HCT116 (cell line): Measurements from ENCODE around the gene UTP11. TPM values are rescaled to one million over a fixed set of nuclear protein-coding genes. Genes with fewer than 3 reads are reported as not detected.

Source experiments
- ATAC-seq: fragments of 200-7000 bp; cut with Tn5 transposase; 2 replicates; pipeline ENCODE4 v1.9.1; 2020; ENCODE audit warnings: mild to moderate bottlenecking, moderate library complexity
- BruUV-seq: library from RNA; stranded (reverse); fragments of 400-500 nt; replicated peaks from 2 replicates; lab custom pipeline; 2021; lab: Mats Ljungman, UMichigan
- CTCF ChIA-PET: fragments of 300-600 bp; sonication (Branson Sonifier 250); formaldehyde crosslinking; loops from one replicate; lab custom pipeline; 2021; ENCODE audit warnings: antibody characterized with exemption; lab: Charles Lee
- POLR2A ChIA-PET: fragments of 300-600, 350-600 bp; sonication (Branson Sonifier 250); formaldehyde crosslinking; loops from one replicate; lab custom pipeline; 2021; ENCODE audit warnings: antibody characterized with exemption; lab: Charles Lee
- RAD21 ChIA-PET, 2 experiments: fragments of 300-600 bp; sonication (Branson Sonifier 250); formaldehyde crosslinking; loops; one replicate each; lab custom pipeline; 2023; ENCODE audit warnings: low total read pairs in 2 of 2; ENCODE audit not compliant: uncharacterized antibody in 2 of 2, unreplicated experiment in 2 of 2, low non-redundant PET in 1 of 2; lab: Charles Lee
- DNase-seq: peaks from one replicate; pipeline ENCODE4 v3.0.0-alpha.2; 2010; ENCODE audit warnings: low read depth, low spot score
- H2AFZ ChIP-seq: fragments of 200-600 bp; shearing (Covaris generic), sonication (generic); 2 replicates; pipeline ENCODE4 v1.6.1; 2017; ENCODE audit warnings: low read depth, mixed run types, mixed read lengths, antibody characterized with exemption, low read length; ENCODE audit not compliant: poor library complexity, severe bottlenecking
- H3K27ac ChIP-seq: 2 replicates; pipeline ENCODE4 v1.5.1; 2012; ENCODE audit warnings: low read depth, low read length
- H3K27me3 ChIP-seq: fragments of 200-600 bp; sonication (generic); 2 replicates; pipeline ENCODE4 v1.6.1; 2016; ENCODE audit warnings: mixed run types, low read length, mixed read lengths; ENCODE audit not compliant: insufficient read depth
- H3K36me3 ChIP-seq, 2 experiments: fragments of 200-500 bp in 1 of 2; fragments of 200-600 bp in 1 of 2; sonication (Bioruptor generic) in 1 of 2; sonication (generic) in 1 of 2; 2 replicates each; pipeline versions ENCODE4 v1.5.1 to v1.6.1; 2014 to 2016; ENCODE audit warnings: low read length in 2 of 2, inconsistent platforms in 1 of 2, mixed read lengths in 1 of 2, mixed run types in 1 of 2; ENCODE audit not compliant: insufficient read depth in 2 of 2, control insufficient read depth in 1 of 2
- H3K4me1 ChIP-seq, 2 experiments: fragments of 200-600 bp in 1 of 2; sonication (generic) in 1 of 2; 2 replicates each; pipeline versions ENCODE4 v1.5.1 to v1.6.1; 2012 to 2017; ENCODE audit warnings: low read length in 2 of 2, inconsistent platforms in 1 of 2, mild to moderate bottlenecking in 1 of 2, mixed read lengths in 1 of 2, mixed run types in 1 of 2, moderate library complexity in 1 of 2; ENCODE audit not compliant: insufficient read depth in 2 of 2, control insufficient read depth in 1 of 2
- H3K4me2 ChIP-seq: fragments of 200-600 bp; sonication (generic); 2 replicates; pipeline ENCODE4 v1.6.1; 2017; ENCODE audit warnings: mixed run types, low read length, mixed read lengths
- H3K4me3 ChIP-seq, 2 experiments: fragments of 200-600 bp in 1 of 2; sonication (generic) in 1 of 2; replicated peaks in 1 of 2; 2 replicates each; pipeline ENCODE4 v1.5.1; 2011 to 2016; ENCODE audit warnings: low read length in 2 of 2, control low read depth in 1 of 2, low read depth in 1 of 2, mild to moderate bottlenecking in 1 of 2, mixed read lengths in 1 of 2, mixed run types in 1 of 2
- H3K79me2 ChIP-seq: fragments of 200-600 bp; sonication (generic); 2 replicates; pipeline ENCODE4 v1.6.1; 2017; ENCODE audit warnings: mild to moderate bottlenecking, mixed run types, low read length, moderate library complexity, mixed read lengths; ENCODE audit not compliant: insufficient read depth
- H3K9ac ChIP-seq: fragments of 200-600 bp; sonication (generic); 2 replicates; pipeline ENCODE4 v1.6.1; 2016; ENCODE audit warnings: low read length, mixed read lengths
- H3K9me2 ChIP-seq: fragments of 200-600 bp; sonication (generic), shearing (Covaris generic); 2 replicates; pipeline ENCODE4 v1.6.1; 2017; ENCODE audit warnings: mixed run types, mild to moderate bottlenecking, moderate library complexity; ENCODE audit not compliant: insufficient read depth
- H3K9me3 ChIP-seq, 2 experiments: fragments of 200-500 bp in 1 of 2; fragments of 200-600 bp in 1 of 2; sonication (Bioruptor generic) in 1 of 2; sonication (generic) in 1 of 2; 2 replicates each; pipeline ENCODE4 v1.6.1; 2014 to 2017; ENCODE audit warnings: low read length in 2 of 2, mixed read lengths in 2 of 2, inconsistent platforms in 1 of 2, low read depth in 1 of 2, mild to moderate bottlenecking in 1 of 2, mixed run types in 1 of 2, moderate library complexity in 1 of 2; ENCODE audit not compliant: control insufficient read depth in 1 of 2, insufficient read depth in 1 of 2
- H4K20me1 ChIP-seq: fragments of 200-600 bp; sonication (generic), shearing (Covaris generic); 2 replicates; pipeline ENCODE4 v1.6.1; 2017; ENCODE audit warnings: mixed run types, mild to moderate bottlenecking, moderate library complexity; ENCODE audit not compliant: insufficient read depth
- CBX3 ChIP-seq: IDR thresholded peaks from 2 replicates; pipeline ENCODE4 v1.6.1; 2012; ENCODE audit warnings: low read depth
- EZH2phosphoT487 ChIP-seq: fragments of 200-600 bp; IDR thresholded peaks from 2 replicates; pipeline ENCODE4 v1.6.1; 2018; ENCODE audit warnings: antibody characterized with exemption, borderline replicate concordance
- FOSL1 ChIP-seq: IDR thresholded peaks from 2 replicates; pipeline ENCODE4 v1.6.1; 2012; ENCODE audit warnings: low read depth
- JUND ChIP-seq: IDR thresholded peaks from 2 replicates; pipeline ENCODE4 v1.6.1; 2012
- MAX ChIP-seq: IDR thresholded peaks from 2 replicates; pipeline ENCODE4 v1.6.1; 2012
- POLR2A ChIP-seq: IDR thresholded peaks from 2 replicates; pipeline ENCODE4 v1.7.0; 2011; ENCODE audit warnings: borderline replicate concordance; ENCODE audit not compliant: insufficient read depth, insufficient read length; ENCODE audit errors: extremely low read depth
- POLR2AphosphoS5 ChIP-seq: IDR thresholded peaks from 2 replicates; pipeline ENCODE4 v1.6.1; 2011; ENCODE audit warnings: mild to moderate bottlenecking, low read depth, low read length, moderate library complexity
- RAD21 ChIP-seq: IDR thresholded peaks from 2 replicates; pipeline ENCODE4 v1.6.1; 2012; ENCODE audit warnings: low read depth, mild to moderate bottlenecking
- SIN3A ChIP-seq: IDR thresholded peaks from 2 replicates; pipeline ENCODE4 v1.6.1; 2012; ENCODE audit warnings: low read depth
- SP1 ChIP-seq: IDR thresholded peaks from 2 replicates; pipeline ENCODE4 v1.6.1; 2012; ENCODE audit warnings: low read depth
- SRF ChIP-seq: IDR thresholded peaks from 2 replicates; pipeline ENCODE4 v1.6.1; 2012; ENCODE audit warnings: low read depth
- TCF7L2 ChIP-seq: IDR thresholded peaks from 2 replicates; pipeline ENCODE4 v1.7.0; 2011; ENCODE audit warnings: borderline replicate concordance, inconsistent platforms; ENCODE audit not compliant: insufficient read depth, insufficient read length; ENCODE audit errors: extremely low read depth
- YY1 ChIP-seq: IDR thresholded peaks from 2 replicates; pipeline ENCODE4 v1.6.1; 2011; ENCODE audit warnings: low read length, low read depth, moderate library complexity, mild to moderate bottlenecking; ENCODE audit not compliant: insufficient replicate concordance; ENCODE audit errors: extremely low read depth
- ZNF274 ChIP-seq: fragments of 200-500 bp; sonication (Bioruptor generic); IDR thresholded peaks from 2 replicates; pipeline ENCODE4 v1.6.1; 2014; ENCODE audit warnings: mild to moderate bottlenecking, low read depth, low read length, inconsistent platforms
- intact Hi-C: fragments of 100-400 bp; cut with micrococcal nuclease; formaldehyde crosslinking; loops from 2 replicates; pipeline ENCODE4 v1.10.0; 2022
- total RNA-seq: library from RNA; stranded (reverse); gene quantifications from one replicate; pipeline ENCODE4 v1.2.1, GENCODE V29; 2021; ENCODE audit not compliant: unreplicated experiment
- TF ChIP-seq, protein P1 (sequence below): IDR thresholded peaks from 2 replicates; pipeline ENCODE4 v1.6.1; 2012; ENCODE audit warnings: low read depth
- TF ChIP-seq, protein P2 (sequence below): IDR thresholded peaks from 2 replicates; pipeline ENCODE4 v1.6.1; 2012
- TF ChIP-seq, protein P3 (sequence below), 3 experiments: fragments of 200-600 bp in 1 of 3; sonication (generic) in 1 of 3; IDR thresholded peaks in 2 of 3; conservative IDR thresholded peaks in 1 of 3; 2 replicates each; pipeline ENCODE4 v1.5.1; 2012 to 2017; ENCODE audit warnings: low read depth in 2 of 3, low read length in 2 of 3, antibody characterized with exemption in 1 of 3, borderline replicate concordance in 1 of 3, control low read depth in 1 of 3, mild to moderate bottlenecking in 1 of 3, mixed read lengths in 1 of 3, mixed run types in 1 of 3, moderate library complexity in 1 of 3; ENCODE audit not compliant: insufficient read depth in 1 of 3

UTP11 gene
- total RNA-seq, 1 experiment from 2014 or later = 47.5 TPM

GRCh38 chr1:38061883-38062328 is 49.4 kb downstream of the UTP11 start:
- no peak for ATAC-seq
- RAD21 ChIA-PET = no interaction called here
- H3K4me1 ChIP-seq = peaks cover 12 to 27% of the 10 kb centered on the region in 2 experiments
- no peak for TF ChIP-seq RAD21
- no peak for TF ChIP-seq TCF7L2
- no peak for TF ChIP-seq POLR2AphosphoS5
- TF ChIP-seq, protein P1, sequence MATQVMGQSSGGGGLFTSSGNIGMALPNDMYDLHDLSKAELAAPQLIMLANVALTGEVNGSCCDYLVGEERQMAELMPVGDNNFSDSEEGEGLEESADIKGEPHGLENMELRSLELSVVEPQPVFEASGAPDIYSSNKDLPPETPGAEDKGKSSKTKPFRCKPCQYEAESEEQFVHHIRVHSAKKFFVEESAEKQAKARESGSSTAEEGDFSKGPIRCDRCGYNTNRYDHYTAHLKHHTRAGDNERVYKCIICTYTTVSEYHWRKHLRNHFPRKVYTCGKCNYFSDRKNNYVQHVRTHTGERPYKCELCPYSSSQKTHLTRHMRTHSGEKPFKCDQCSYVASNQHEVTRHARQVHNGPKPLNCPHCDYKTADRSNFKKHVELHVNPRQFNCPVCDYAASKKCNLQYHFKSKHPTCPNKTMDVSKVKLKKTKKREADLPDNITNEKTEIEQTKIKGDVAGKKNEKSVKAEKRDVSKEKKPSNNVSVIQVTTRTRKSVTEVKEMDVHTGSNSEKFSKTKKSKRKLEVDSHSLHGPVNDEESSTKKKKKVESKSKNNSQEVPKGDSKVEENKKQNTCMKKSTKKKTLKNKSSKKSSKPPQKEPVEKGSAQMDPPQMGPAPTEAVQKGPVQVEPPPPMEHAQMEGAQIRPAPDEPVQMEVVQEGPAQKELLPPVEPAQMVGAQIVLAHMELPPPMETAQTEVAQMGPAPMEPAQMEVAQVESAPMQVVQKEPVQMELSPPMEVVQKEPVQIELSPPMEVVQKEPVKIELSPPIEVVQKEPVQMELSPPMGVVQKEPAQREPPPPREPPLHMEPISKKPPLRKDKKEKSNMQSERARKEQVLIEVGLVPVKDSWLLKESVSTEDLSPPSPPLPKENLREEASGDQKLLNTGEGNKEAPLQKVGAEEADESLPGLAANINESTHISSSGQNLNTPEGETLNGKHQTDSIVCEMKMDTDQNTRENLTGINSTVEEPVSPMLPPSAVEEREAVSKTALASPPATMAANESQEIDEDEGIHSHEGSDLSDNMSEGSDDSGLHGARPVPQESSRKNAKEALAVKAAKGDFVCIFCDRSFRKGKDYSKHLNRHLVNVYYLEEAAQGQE = no peak
- no peak for TF ChIP-seq YY1
- TF ChIP-seq ZNF274 = no peak
- no peak for TF ChIP-seq FOSL1
- TF ChIP-seq, protein P2, sequence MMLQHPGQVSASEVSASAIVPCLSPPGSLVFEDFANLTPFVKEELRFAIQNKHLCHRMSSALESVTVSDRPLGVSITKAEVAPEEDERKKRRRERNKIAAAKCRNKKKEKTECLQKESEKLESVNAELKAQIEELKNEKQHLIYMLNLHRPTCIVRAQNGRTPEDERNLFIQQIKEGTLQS = no peak
- TF ChIP-seq SRF = no peak
- no peak for TF ChIP-seq POLR2A
- TF ChIP-seq JUND = no peak
- TF ChIP-seq EZH2phosphoT487 = no peak
- no peak for TF ChIP-seq SP1
- TF ChIP-seq SIN3A = no peak
- TF ChIP-seq, protein P3, sequence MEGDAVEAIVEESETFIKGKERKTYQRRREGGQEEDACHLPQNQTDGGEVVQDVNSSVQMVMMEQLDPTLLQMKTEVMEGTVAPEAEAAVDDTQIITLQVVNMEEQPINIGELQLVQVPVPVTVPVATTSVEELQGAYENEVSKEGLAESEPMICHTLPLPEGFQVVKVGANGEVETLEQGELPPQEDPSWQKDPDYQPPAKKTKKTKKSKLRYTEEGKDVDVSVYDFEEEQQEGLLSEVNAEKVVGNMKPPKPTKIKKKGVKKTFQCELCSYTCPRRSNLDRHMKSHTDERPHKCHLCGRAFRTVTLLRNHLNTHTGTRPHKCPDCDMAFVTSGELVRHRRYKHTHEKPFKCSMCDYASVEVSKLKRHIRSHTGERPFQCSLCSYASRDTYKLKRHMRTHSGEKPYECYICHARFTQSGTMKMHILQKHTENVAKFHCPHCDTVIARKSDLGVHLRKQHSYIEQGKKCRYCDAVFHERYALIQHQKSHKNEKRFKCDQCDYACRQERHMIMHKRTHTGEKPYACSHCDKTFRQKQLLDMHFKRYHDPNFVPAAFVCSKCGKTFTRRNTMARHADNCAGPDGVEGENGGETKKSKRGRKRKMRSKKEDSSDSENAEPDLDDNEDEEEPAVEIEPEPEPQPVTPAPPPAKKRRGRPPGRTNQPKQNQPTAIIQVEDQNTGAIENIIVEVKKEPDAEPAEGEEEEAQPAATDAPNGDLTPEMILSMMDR (IDR thresholded peaks at IDR 0.05 in 2 of 3, conservative IDR thresholded peaks at IDR 0.05 in 1 of 3; ENCODE audit: borderline replicate concordance in 1 of 3, insufficient read depth in 1 of 3, low read depth in 2 of 3, low read length in 2 of 3) = no peak
- TF ChIP-seq CBX3 = no peak
- no peak for TF ChIP-seq MAX
- TF ChIP-seq, all 23 proteins: peak for 0
- Histone ChIP-seq H3K9ac (no peak overlapping the region), H4K20me1 (no peaks in the 10 kb centered on the region), H3K4me3 (no peak overlapping the region), H3K36me3 (no peaks in the 10 kb centered on the region), H2AFZ (no peak overlapping the region), H3K9me3 (no peaks in the 10 kb centered on the region), H3K4me2 (no peak overlapping the region), H3K9me2 (no peaks in the 10 kb centered on the region), H3K27ac (no peak overlapping the region), H3K79me2 (no peaks in the 10 kb centered on the region), H3K27me3 (no peaks in the 10 kb centered on the region)
- BruUV-seq = no TSS peak
- ChIA-PET POLR2A (no interaction called here), CTCF (interaction anchor here (1.6 kb wide), 1 partner anchor 10 kb away, joined by 3 read pairs; no protein-coding TSS in a partner anchor)
- no peak for DNase-seq
- intact Hi-C loops = no loop called here
